Right lobe of liver (tissue), 6 donors: Measurements from ENCODE around the gene EDEM2. TPM values are rescaled to one million over a fixed set of nuclear protein-coding genes. Genes with fewer than 3 reads are reported as not detected.
A peak's percentile ranks its signal among the peaks of the same experiment; 100 is the strongest.

Experiments
- ATAC-seq, 4 donors: fragments of 200-7000 bp; cut with Tn5 transposase; one replicate each; pipeline ENCODE4 v1.9.1; 2020; ENCODE audit warnings: mild to moderate bottlenecking in 4 of 4, moderate library complexity in 4 of 4
- DNase-seq, 3 donors: peaks; one replicate each; pipeline ENCODE4 v3.0.0-alpha.2; 2020
- H3K27ac ChIP-seq, 3 donors: fragments of 200-600 bp; one replicate each; pipeline ENCODE4 v1.8.0; 2022
- H3K27me3 ChIP-seq, 2 donors: fragments of 200-600 bp; one replicate each; pipeline ENCODE4 v1.8.0; 2022
- H3K36me3 ChIP-seq, 4 donors: fragments of 200-600 bp; sonication (generic) in 1 of 4; one replicate each; pipeline versions ENCODE4 v1.5.1 to v1.8.0; 2017 to 2022; ENCODE audit warnings: control low read depth in 1 of 4
- H3K4me1 ChIP-seq, 4 donors: fragments of 200-600 bp; sonication (generic) in 1 of 4; one replicate each; pipeline versions ENCODE4 v1.5.1 to v1.8.0; 2017 to 2022; ENCODE audit warnings: control low read depth in 1 of 4
- H3K4me3 ChIP-seq, 3 donors: fragments of 200-600 bp; one replicate each; pipeline ENCODE4 v1.8.0; 2022
- H3K9me3 ChIP-seq, 4 donors: fragments of 200-600 bp; sonication (generic) in 1 of 4; one replicate each; pipeline versions ENCODE4 v1.5.1 to v1.8.0; 2017 to 2022; ENCODE audit warnings: control low read depth in 1 of 4
- POLR2A ChIP-seq: fragments of 450-650 bp; IDR thresholded peaks from one replicate; pipeline ENCODE4 v1.6.1; 2017; ENCODE audit warnings: antibody characterized with exemption, mild to moderate bottlenecking
- WGBS: methylation state at CpG from one replicate; pipeline ENCODE4 v1.1.6; 2018; ENCODE audit warnings: low coverage, low lambda C conversion rate; ENCODE audit not compliant: insufficient coverage; ENCODE audit errors: missing lambda C conversion rate; 5-methylcytosine and 5-hydroxymethylcytosine counted together
- intact Hi-C, 2 donors: fragments of 100-400 bp; cut with DNase I; formaldehyde crosslinking; loops; one replicate each; pipeline versions ENCODE4 v1.11.2 to v1.14.1; 2022
- total RNA-seq, 6 experiments: library from RNA; depleted of rRNA in 2 of 6; stranded (reverse); fragments of >200 nt in 2 of 6; fragmentation: NEBNext Ultra II Directional in 3 of 6; extraction: Animal tissue kit (Norgen Biotek cat#: 25700) in 3 of 6; gene quantifications; one replicate each; pipeline versions ENCODE4 v1.1.0 to v1.2.4, GENCODE V29; 2016 to 2023
- TF ChIP-seq, protein P1 (sequence below), 4 donors: fragments of 200-600 bp in 3 of 4; fragments of 450-650 bp in 1 of 4; IDR thresholded peaks; one replicate each; pipeline versions ENCODE4 v1.5.1 to v1.8.0; 2016 to 2022; ENCODE audit warnings: antibody characterized with exemption in 4 of 4, mild to moderate bottlenecking in 2 of 4
- donor health status: DM: no; HTN: yes; CAD: no.
- donor health status: DM: no; HTN: no; CAD: no.
- donor health status: DM: no; HTN: no; CAD: no.
- donor health status: DM: no; HTN: yes; CAD: no.
- donor health status: DM: no; HTN: yes; CAD: no.

Gene EDEM2
- total RNA-seq, 6 experiments from 2014 or later: 20.1 to 28.0 (median 23.9) TPM

DNA sequence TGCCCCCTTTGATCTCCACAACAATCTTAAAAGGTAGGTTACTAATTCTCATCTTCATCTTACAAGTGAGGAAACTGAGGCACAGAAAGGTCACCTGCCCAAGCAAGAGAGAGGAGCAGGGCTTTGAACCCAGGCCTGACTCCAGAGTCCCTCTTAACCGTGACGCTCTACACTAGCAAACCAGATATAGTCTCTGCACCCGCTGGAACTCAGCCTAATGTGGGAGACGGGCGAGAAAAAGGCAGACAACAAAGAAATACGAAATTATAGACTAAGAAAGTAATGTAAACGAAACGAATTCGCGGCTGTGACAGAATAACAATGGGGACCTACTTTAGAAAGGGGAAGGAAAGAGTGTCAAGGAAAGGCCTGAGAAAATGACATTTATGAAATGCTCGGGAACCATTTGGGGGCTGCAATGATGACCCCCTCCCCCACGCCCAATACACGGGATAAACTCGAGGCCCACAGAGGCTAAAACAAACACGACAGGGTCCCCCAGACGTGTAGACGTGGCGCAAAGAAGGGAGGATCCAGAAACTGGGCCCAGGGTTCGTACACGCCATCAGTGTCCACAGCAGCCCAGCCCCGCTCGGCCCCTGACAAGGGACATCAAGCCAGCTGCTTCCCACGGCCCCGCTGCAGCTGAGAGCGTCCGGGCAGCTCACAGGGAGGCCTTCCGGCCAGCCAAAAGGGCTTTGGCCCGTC, 55.2 kb downstream of the EDEM2 start:
- intact Hi-C loops: loop anchor here in 1 of 2 donors (10.0 kb wide), 1 partner anchor 53 kb away; the partner anchor contains the start of gene EDEM2
- no peak for DNase-seq

DNA sequence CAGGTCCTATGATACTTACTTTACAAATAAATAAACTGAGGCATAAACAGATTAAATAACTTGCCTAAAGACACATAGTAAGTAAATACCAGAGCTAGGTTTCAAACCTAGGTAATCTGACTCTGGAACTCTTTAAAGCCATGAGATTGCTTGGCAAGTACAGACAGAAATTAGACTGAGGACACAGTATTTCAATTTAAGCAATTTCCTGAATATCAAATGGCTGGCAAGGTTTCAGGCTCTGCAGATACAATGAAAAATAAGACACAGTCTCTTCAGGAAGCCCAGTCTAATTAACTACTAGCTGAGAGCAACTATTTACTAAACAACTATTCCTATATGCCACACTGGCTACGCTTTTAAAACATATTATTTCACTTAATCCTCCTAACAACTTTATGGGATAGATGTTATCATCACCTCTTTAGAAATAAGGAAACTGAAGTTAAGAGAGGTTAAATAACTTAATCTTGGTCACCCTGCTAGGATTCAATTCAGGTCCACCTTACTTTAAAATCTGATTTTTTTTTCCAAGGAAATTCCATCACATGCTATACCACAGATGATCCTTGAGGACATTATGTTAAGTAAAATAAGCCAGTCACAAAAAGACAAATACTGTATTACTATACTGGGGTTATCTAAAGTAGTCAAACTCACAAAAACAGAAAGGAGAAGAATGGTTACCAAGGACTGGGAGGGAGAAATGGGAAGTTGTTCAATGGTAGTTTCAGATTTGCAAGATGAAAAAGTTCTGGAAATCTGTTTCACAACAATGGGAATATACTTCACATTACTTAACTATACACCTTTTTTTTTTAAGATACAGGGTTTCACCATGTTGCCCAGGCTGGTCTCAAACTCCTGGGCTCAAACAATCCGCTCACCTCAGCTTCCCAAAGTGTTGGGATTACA, 58.6 kb downstream of the EDEM2 start:
- H3K27ac ChIP-seq: no peak overlapping the region
- no peaks in the 10 kb centered on the region for H3K36me3 ChIP-seq
- intact Hi-C loops: no loop called here
- no peak overlapping the region for H3K4me3 ChIP-seq
- no peaks in the 10 kb centered on the region for H3K27me3 ChIP-seq
- ATAC-seq: no peak
- H3K9me3 ChIP-seq: no peaks in the 10 kb centered on the region
- peaks cover 0 to 17% (median 4%) of the 10 kb centered on the region in 4 donors for H3K4me1 ChIP-seq
- no peak for DNase-seq
- WGBS: 80% methylated on average over 2 of the region's 2 CpGs
- TF ChIP-seq, protein P1, sequence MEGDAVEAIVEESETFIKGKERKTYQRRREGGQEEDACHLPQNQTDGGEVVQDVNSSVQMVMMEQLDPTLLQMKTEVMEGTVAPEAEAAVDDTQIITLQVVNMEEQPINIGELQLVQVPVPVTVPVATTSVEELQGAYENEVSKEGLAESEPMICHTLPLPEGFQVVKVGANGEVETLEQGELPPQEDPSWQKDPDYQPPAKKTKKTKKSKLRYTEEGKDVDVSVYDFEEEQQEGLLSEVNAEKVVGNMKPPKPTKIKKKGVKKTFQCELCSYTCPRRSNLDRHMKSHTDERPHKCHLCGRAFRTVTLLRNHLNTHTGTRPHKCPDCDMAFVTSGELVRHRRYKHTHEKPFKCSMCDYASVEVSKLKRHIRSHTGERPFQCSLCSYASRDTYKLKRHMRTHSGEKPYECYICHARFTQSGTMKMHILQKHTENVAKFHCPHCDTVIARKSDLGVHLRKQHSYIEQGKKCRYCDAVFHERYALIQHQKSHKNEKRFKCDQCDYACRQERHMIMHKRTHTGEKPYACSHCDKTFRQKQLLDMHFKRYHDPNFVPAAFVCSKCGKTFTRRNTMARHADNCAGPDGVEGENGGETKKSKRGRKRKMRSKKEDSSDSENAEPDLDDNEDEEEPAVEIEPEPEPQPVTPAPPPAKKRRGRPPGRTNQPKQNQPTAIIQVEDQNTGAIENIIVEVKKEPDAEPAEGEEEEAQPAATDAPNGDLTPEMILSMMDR (IDR thresholded peaks at IDR 0.05): no peak
- TF ChIP-seq POLR2A: no peak

More for the DNA sequence above, 55.2 kb downstream of the EDEM2 start:
- H3K9me3 ChIP-seq: no peaks in the 10 kb centered on the region
- TF ChIP-seq POLR2A: no peak
- TF ChIP-seq, protein P1 (IDR thresholded peaks at IDR 0.05): no peak
- H3K27me3 ChIP-seq: no peaks in the 10 kb centered on the region
- peaks cover 0 to 16% (median 4%) of the 10 kb centered on the region in 4 donors for H3K4me1 ChIP-seq
- peak in 2 of 4 donors; percentile 14 to 23 for ATAC-seq
- WGBS: under 1% methylated on average over 16 of the region's 28 CpGs
- no peaks in the 10 kb centered on the region for H3K36me3 ChIP-seq
- peak overlapping the region; percentile 79 to 91 (median 89) for H3K27ac ChIP-seq
- H3K4me3 ChIP-seq: peak overlapping the region; percentile 61 to 90 (median 84)

DNA sequence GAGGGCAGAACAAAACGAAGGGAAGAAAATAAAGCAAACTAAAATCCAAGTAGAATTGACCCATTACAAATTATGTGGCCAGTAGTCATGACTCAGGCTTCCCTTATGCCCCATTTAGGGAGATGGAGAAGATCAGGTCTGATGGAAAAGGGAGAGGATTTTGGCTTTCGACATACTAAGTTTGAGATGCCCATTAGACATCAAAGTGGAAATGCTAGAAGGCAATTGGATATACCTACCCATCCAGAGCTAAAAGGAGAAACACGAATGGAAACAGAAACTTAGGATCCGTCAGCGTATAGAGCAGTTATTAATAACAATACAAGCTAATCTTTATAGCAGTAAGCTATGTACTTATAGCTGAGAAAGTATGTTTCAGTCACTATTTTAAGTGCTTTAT, 59.3 kb downstream of the EDEM2 start:
- TF ChIP-seq POLR2A: no peak
- TF ChIP-seq, protein P1 (IDR thresholded peaks at IDR 0.05): no peak
- Histone ChIP-seq H3K9me3 (no peaks in the 10 kb centered on the region), H3K36me3 (no peaks in the 10 kb centered on the region), H3K4me3 (no peak overlapping the region), H3K27ac (no peak overlapping the region), H3K27me3 (no peaks in the 10 kb centered on the region), H3K4me1 (peaks cover 0 to 17% (median 4%) of the 10 kb centered on the region in 4 donors)
- 60% methylated on average over 5 of the region's 5 CpGs for WGBS
- DNase-seq (no peak), ATAC-seq (no peak)
- intact Hi-C loops: no loop called here

DNA sequence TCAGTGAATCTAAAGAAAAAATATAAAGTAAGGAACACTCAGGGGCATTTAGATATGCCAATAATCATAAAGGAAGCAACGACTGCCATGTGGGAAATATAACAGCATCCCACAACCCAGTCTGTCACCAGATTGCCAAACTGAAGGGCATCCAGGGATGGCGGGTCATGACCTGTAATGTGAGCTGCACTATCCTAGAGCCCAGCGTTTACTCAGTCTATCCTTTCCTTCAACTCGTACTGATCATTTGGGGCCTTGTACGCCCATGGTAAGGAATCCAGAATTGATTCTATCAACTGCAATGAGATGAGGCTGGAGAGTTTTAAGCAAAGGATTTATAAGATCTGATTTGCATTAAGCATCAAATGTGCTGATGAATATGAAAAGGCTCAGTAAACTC, 59.8 kb downstream of the EDEM2 start:
- intact Hi-C loops: no loop called here
- Histone ChIP-seq H3K36me3 (no peaks in the 10 kb centered on the region), H3K4me1 (peaks cover 0 to 17% (median 4%) of the 10 kb centered on the region in 4 donors), H3K27me3 (no peaks in the 10 kb centered on the region), H3K27ac (no peak overlapping the region), H3K9me3 (no peaks in the 10 kb centered on the region), H3K4me3 (no peak overlapping the region)
- TF ChIP-seq POLR2A: no peak
- TF ChIP-seq, protein P1 (IDR thresholded peaks at IDR 0.05): no peak
- DNase-seq: no peak
- ATAC-seq: no peak
- WGBS: 70% methylated on average over 5 of the region's 5 CpGs
